HG02981 (cell line): Measurements from ENCODE around the gene COQ8B.

Experiments
- ATAC-seq: cut with Tn5 transposase; IDR thresholded peaks from one replicate; pipeline ENCODE4 v1.9.1; 2021; ENCODE audit warnings: mild to moderate bottlenecking, moderate library complexity; ENCODE audit not compliant: unreplicated experiment

The COQ8B gene

DNA sequence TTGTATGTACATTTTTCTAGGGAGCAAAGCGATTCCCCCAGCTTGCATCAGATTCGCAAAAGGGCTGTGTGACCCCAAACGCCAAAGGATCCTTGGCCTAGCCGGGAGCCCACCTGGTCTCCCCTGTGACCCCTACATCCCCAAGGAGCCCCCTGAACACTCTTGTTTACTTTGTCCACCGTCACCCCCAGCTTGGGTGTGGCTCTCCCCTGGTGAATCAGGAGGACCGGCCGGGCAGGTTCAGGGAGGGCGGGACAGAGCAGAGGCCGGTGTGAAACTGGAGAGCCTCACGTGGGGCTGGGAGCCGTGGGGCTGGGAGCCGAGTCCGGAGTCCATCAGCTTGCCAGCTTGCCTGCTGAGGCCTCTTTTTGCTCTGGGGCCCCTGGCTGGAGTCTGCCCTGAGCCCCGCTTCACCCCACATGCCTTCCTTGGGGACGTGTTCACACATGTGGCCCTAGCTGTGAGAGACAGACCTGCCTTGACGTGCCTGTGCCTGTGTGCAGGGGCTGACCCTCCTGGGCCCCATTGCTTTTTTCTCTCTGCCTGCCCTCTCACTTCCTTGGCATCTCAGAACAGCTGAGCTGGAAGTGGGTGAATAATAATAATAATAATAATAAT lies 2.2 kb upstream of the COQ8B start:
- no peak for ATAC-seq

DNA sequence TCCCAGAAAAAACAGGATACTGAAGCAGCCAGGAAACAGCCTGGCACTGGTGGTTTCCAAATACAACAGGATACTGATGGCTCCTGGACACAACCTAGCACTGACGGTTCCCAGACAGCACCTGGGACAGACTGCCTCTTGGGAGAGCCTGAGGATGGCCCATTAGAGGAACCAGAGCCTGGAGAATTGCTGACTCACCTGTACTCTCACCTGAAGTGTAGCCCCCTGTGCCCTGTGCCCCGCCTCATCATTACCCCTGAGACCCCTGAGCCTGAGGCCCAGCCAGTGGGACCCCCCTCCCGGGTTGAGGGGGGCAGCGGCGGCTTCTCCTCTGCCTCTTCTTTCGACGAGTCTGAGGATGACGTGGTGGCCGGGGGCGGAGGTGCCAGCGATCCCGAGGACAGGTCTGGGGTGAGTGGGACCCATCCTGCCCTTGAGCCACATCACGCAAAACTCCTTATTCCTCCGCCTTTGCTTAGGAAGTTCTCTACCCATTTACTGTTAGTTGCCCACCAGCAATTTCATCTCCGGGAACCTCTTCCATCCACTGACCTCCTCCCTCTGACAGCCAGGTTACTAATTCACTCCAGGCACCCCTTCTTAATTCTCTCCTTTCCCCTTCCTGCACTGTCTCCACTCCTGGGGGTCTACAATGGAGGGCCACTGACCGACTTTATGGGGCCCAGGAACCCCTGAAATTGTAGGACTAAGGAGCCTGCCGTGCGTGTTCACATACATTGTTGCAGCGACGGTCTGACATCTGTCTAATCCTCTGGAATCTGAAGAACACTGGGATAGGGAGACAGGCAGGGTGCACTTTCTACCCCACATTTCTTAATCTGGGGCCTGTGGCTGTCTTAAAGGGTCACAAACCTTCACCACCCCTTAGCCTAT lies 1.4 kb upstream of the COQ8B start:
- no peak for ATAC-seq

- no peak for ATAC-seq
Observed at GRCh38 chr19:40717325-40717879, 716 bp upstream of the COQ8B start.

DNA sequence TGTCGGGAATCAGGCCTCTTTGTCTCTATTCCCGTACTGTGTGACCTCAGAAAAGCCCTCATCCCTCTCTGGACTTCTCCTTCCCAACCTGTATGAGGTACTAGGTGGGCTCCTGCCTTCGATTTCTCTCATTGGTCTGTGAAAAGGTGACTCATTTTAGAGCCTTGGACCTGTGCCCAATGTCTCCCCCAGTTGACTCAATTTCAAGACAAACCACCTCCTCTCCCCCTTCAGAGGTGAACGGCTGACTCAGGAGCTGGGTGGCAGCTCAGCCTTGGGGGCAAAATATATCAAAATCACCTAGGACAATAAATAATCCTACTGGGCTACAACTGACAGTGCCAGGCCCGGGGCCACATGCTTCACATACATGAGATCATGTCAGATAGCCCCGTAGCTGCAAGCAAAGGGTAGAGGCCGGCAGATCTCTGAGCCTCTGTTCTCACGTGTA lies 630 bp downstream of the COQ8B start:
- no peak for ATAC-seq

GRCh38 chr19:40714441-40715299 lies 2.0 kb downstream of the COQ8B start:
- peak; percentile 55 for ATAC-seq

DNA sequence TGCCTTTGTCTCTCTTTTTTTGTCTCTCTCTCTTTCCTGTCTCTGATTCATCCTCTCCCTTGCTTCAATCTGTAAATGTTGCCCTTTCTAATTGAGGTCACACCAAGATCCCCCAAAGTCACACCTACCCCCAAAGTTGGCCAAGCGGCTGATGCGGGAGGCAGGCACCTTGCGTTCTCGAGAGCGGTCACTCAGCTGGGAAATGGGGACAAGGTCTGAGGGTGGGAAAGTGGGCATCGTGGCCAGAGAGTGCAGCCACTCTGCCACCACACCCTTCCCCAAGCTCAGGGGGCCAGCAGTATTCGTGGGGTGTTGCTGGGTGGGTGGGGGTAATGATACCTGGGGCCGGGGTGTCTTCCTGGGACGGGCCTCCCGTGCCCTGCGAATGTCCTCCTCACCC lies 2.7 kb downstream of the COQ8B start:
- no peak for ATAC-seq

DNA sequence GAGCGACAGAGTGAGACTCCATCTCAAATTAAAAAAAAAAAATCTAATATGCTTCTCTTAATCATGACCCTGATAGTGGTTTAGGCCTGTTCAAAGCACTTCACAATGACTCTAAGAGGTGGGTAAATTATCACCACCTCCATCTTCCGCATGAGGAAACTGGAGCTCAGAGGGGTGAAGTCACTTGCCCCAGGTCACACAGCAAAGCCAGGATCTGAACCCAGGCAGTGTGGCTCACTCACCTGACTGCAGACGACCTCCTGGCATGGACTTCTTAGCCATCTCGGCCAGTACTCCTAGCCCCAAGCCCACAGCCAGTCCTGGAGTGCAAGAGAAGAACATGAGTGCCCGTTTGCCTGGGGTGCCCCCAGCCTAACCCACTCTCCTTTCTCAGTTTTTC lies 6.9 kb downstream of the COQ8B start:
- ATAC-seq: no peak

DNA sequence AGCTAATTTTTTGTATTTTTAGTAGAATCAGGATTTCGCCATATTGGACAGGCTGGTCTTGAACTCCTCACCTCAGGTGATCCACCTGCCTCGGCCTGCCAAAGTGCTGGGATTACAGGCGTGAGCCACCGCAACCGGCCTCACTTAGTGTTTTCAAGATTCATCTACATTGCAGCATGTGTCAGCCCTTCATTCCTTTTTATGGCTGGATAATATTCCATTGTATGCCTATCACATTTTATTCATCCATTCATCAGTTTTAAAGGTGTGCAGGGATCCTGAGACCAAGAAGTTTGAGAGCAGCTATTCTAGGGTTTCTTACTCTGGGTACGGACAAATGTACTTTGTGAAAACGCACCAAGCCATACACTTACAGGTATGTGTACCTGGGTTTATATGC lies 9.1 kb downstream of the COQ8B start:
- ATAC-seq: no peak

DNA sequence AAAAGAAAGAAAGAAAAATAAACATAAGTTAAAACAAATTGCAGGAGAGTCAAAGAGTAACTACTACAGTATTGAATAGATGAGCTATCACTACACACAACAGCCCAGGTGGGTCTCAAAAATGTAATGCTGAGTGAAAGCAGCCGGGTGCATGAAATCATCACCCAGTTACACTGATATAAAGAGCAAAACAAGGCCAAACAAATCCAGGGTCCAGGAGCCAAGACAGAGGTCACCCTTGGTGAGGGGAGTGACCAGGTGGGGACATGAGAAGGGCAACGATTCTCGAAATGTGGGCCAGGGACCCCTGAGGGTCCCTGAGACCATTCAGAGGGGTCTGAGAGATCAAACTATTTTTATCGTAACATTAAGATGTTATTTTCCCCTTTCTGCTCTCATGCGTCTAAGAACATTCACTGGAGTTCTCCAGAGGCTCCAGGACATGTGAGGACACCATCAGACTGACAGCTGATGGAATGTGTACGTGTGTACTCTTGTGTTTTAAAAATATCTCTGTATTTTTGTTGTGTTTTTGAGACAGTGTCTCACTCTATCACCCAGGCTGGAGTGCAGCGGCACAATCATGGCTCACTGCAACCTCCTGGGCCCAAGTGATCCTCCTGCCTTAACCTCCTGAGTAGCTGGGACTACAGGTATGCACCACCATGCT lies 10.6 kb downstream of the COQ8B start:
- no peak for ATAC-seq

DNA sequence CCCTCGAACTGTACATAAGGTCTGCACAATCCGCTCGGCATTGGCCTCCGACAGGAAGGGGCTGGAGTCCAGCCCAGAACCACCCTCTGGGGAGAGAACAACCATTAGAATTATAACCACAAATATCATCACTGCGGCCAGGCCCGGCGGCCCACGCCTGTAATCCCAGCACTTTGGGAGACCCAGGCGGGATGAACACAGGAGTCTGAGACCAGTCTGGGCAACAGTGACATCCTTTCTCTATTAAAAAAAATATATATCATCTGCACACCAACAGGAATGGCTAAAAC lies 11.4 kb downstream of the COQ8B start:
- ATAC-seq: no peak

DNA sequence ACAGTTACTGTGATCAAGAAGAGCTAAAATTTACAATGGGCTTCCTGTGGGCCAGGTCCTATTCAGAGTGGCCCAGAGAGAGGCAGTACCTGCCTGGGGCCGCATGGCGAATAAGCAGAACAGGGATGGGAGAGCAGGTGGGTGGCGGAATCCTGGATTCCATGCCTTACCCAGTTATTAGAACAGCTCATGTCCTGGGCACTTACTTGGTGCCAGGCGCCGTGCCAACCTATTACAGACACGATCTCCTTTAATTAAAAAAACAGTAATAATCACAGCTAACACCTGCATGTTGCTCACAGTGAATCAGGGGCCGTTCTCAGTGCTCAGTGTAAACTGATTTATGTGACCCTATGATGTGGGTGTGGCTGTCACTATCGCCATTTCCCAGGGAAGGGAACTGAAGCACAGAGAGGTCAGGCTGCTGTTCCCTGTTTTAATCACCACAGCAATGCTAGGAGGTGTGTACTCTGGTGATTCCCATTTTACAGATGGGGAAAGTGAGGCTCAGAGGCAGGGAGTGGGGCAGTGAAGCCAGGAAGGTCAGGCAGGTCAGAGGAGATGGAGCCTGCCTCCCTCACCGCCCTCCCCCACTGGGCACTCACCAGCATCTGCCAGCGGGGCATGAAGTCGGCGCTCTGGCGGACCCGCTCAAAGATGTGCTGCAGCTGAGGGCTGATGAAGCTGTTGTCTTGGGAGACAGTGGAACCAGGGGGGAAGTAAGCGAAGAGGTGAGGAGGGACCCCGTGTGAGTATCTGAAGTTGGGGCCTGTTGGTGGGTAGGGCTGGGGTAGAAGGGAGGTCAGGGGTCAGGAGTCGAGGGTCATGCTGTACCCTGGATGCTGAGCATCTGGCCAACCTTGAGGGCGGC lies 12.0 kb downstream of the COQ8B start:
- no peak for ATAC-seq

GRCh38 chr19:40703029-40703755 lies 13.5 kb downstream of the COQ8B start:
- no peak for ATAC-seq

DNA sequence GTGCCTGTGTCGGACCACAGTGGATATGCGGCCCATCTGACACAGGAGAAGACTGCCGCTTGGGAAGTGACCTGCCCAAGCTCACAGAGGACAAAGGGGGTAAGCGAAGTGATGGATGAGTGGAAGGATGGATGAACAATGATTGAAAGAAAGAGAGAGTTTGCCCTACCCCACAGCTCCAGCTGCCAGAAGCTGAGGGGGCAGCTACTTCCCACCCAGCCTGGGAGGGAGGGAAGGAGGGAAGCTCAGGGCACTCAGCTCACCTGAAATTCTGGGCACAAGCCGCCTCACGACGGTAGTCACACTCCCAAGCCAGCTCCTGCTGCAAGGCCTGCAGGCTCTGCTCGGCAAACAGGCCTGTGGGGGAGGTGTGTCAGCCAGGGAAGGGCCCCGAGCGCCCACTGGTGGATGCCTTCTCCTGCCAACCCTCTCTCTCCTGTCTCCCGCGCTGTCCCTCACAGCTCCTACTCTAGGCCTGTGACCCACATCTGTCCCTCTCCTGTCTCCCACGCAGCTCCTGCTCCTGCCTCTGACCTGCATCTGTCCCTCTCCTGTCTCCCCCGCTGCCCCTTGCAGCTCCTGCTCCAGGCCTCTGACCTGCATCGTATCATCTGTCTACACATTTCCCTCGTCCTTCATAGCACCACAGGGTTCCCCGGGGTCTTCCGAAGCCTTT lies 14.2 kb downstream of the COQ8B start:
- no peak for ATAC-seq

DNA sequence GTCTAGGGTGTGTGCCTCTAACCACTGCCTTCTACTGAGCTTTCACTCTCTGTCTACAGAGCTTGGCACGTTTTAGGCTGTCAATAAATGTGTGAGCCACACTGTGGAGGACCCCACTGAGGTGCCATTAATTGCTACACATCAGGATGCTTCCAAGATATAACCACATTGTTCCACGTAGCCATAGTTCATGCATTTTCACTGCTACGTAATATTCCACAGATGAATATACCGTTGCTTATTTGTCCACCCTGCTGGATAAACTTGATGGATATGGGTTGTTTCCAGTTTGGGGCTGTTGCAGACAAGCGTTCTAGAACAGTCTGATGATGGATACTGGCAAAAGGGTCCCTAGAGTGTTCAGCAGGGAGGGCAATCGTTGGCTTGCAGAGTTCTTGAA lies 14.9 kb downstream of the COQ8B start:
- ATAC-seq: no peak

GRCh38 chr19:40700083-40700482 lies 16.6 kb downstream of the COQ8B start:
- no peak for ATAC-seq

DNA sequence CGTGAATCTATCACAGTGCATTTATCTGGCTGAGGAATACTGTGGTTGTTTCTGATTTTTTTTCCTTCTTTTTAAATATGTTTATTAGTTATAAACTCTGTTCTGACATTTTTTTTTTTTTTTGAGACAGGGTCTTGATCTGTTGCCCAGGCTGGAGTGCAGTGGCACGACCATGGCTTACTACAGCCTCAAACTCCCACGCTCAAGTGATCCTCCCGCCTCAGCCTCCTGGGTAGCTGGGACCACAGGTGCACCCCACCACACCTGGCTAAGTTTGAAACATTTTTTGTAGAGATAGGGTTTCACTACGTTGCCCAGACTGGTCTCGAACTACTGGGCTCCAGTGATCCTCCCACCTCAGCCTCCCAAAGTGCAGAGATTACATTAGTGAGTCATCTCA lies 19.7 kb downstream of the COQ8B start:
- ATAC-seq: no peak

GRCh38 chr19:40695881-40696280 lies 20.8 kb downstream of the COQ8B start:
- ATAC-seq: no peak

DNA sequence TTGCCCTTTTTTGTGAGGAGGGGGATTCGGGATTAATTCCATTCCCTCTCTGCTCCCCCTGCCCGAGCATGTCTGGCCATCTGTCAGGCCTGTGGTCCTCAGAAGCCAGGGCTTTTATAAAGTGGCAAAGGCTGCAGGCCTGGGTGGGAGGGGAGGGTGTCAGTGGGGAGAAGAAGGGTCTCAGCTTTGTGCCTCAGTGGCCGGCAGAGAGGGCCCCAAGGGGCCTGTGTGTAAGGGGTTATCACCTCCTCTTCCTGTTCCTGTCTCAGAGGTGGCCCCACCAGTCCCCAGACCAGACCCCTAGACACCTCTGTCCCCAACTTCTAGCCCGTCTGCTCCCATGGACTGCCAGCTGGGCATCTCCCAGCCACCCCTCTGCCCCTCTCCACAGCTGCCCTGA lies 22.8 kb downstream of the COQ8B start:
- no peak for ATAC-seq
